HAP-1 (cell line): ENCODE results near the gene DDI1.

Experiments
- DNase-seq, 2 experiments: peaks; one replicate each; pipeline ENCODE4 v3.0.0-alpha.2; 2016 to 2020; ENCODE audit warnings: low spot score in 2 of 2
- H3K27me3 ChIP-seq: fragments of 250-450 bp; sonication (Bioruptor Pico); 2 replicates; pipeline ENCODE4 v1.5.1; 2020; ENCODE audit warnings: low read depth, mild to moderate bottlenecking, moderate library complexity
- H3K36me3 ChIP-seq: fragments of 250-450 bp; sonication (Bioruptor Pico); replicated peaks from 2 replicates; pipeline ENCODE4 v1.5.1; 2020; ENCODE audit warnings: mild to moderate bottlenecking
- H3K4me1 ChIP-seq: fragments of 250-450 bp; sonication (Bioruptor Pico); 2 replicates; pipeline ENCODE4 v1.5.1; 2020; ENCODE audit warnings: mild to moderate bottlenecking
- H3K4me3 ChIP-seq: fragments of 250-450 bp; sonication (Bioruptor Pico); 2 replicates; pipeline ENCODE4 v1.5.1; 2020; ENCODE audit warnings: mild to moderate bottlenecking, moderate library complexity
- H3K9me3 ChIP-seq: fragments of 250-450 bp; sonication (Bioruptor Pico); 2 replicates; pipeline ENCODE4 v1.5.1; 2020; ENCODE audit warnings: mild to moderate bottlenecking, moderate library complexity
- in situ Hi-C: fragments of 300-500 bp; cut with MboI; formaldehyde crosslinking; loops from 3 replicates; pipeline ENCODE4 v1.14.3; 2020; ENCODE audit warnings: low sequenced_read_pairs, inconsistent platforms, mixed read lengths

Gene DDI1

GRCh38 chr11:104036588-104036987 lies at the start of gene DDI1:
DDI1 (plus strand) TSS chr11:104036640; CDS start chr11:104036823, 183 bp downstream.
- no peaks in the 10 kb centered on the region for H3K36me3 ChIP-seq
- no peaks in the 10 kb centered on the region for H3K9me3 ChIP-seq
- no peak for DNase-seq
- H3K4me1 ChIP-seq = no peaks in the 10 kb centered on the region
- in situ Hi-C loops = no loop called here
- H3K4me3 ChIP-seq = no peak within 1 kb of the TSS
- peaks cover 7% of the 10 kb centered on the region; the same call in 1 of the 2 replicates for H3K27me3 ChIP-seq

GRCh38 chr11:103987629-103988594 lies 48.5 kb upstream of the DDI1 start:
- no peak overlapping the region for H3K4me3 ChIP-seq
- DNase-seq = no peak
- no peaks in the 10 kb centered on the region for H3K9me3 ChIP-seq
- in situ Hi-C loops = no loop called here
- H3K36me3 ChIP-seq = no peaks in the 10 kb centered on the region
- no peaks in the 10 kb centered on the region for H3K27me3 ChIP-seq
- H3K4me1 ChIP-seq = peaks cover 11% of the 10 kb centered on the region

GRCh38 chr11:103988595-103988969 lies 47.9 kb upstream of the DDI1 start:
- H3K36me3 ChIP-seq = no peaks in the 10 kb centered on the region
- no peak overlapping the region for H3K4me3 ChIP-seq
- no peaks in the 10 kb centered on the region for H3K9me3 ChIP-seq

GRCh38 chr11:103993507-103993906 lies 42.9 kb upstream of the DDI1 start:
- no peak for DNase-seq
- Histone ChIP-seq H3K9me3 (no peaks in the 10 kb centered on the region), H3K36me3 (no peaks in the 10 kb centered on the region), H3K27me3 (no peaks in the 10 kb centered on the region), H3K4me1 (peaks cover 8% of the 10 kb centered on the region), H3K4me3 (no peak overlapping the region)
- in situ Hi-C loops = no loop called here

More at GRCh38 chr11:103988595-103988969, 47.9 kb upstream of the DDI1 start:
- Histone ChIP-seq H3K4me1 (peaks cover 11% of the 10 kb centered on the region), H3K27me3 (no peaks in the 10 kb centered on the region)
- in situ Hi-C loops = no loop called here
- DNase-seq = peak; percentile 11 to 65

GRCh38 chr11:103994094-103994493 lies 42.3 kb upstream of the DDI1 start:
- H3K36me3 ChIP-seq = no peaks in the 10 kb centered on the region
- no peak for DNase-seq
- no peak overlapping the region for H3K4me3 ChIP-seq
- in situ Hi-C loops = no loop called here
- H3K9me3 ChIP-seq = no peaks in the 10 kb centered on the region
- H3K4me1 ChIP-seq = peaks cover 10% of the 10 kb centered on the region
- no peaks in the 10 kb centered on the region for H3K27me3 ChIP-seq

GRCh38 chr11:103994518-103994917 lies 41.9 kb upstream of the DDI1 start:
- Histone ChIP-seq H3K4me1 (peaks cover 12% of the 10 kb centered on the region), H3K36me3 (no peaks in the 10 kb centered on the region), H3K4me3 (no peak overlapping the region), H3K27me3 (no peaks in the 10 kb centered on the region), H3K9me3 (no peaks in the 10 kb centered on the region)
- no peak for DNase-seq
- in situ Hi-C loops = no loop called here

- in situ Hi-C loops = no loop called here
- Histone ChIP-seq H3K36me3 (no peaks in the 10 kb centered on the region), H3K27me3 (no peaks in the 10 kb centered on the region), H3K4me3 (no peak overlapping the region), H3K4me1 (peaks cover 13% of the 10 kb centered on the region), H3K9me3 (no peaks in the 10 kb centered on the region)
- DNase-seq = no peak
Observed at GRCh38 chr11:103995896-103996295, 40.5 kb upstream of the DDI1 start.

GRCh38 chr11:103997082-103997481 lies 39.4 kb upstream of the DDI1 start:
- no peak for DNase-seq
- H3K27me3 ChIP-seq = no peaks in the 10 kb centered on the region
- H3K9me3 ChIP-seq = no peaks in the 10 kb centered on the region
- H3K4me3 ChIP-seq = no peak overlapping the region
- in situ Hi-C loops = no loop called here
- H3K36me3 ChIP-seq = no peaks in the 10 kb centered on the region
- H3K4me1 ChIP-seq = peaks cover 13% of the 10 kb centered on the region

- Histone ChIP-seq H3K4me3 (no peak overlapping the region), H3K27me3 (no peaks in the 10 kb centered on the region), H3K4me1 (peaks cover 13% of the 10 kb centered on the region), H3K36me3 (no peaks in the 10 kb centered on the region), H3K9me3 (no peaks in the 10 kb centered on the region)
- in situ Hi-C loops = no loop called here
- DNase-seq = peak in 1 of 2 experiments; percentile 90
Observed at GRCh38 chr11:103998826-103999508, 37.5 kb upstream of the DDI1 start.

GRCh38 chr11:104000798-104001197 lies 35.6 kb upstream of the DDI1 start:
- peaks cover 13% of the 10 kb centered on the region for H3K4me1 ChIP-seq
- H3K9me3 ChIP-seq = no peaks in the 10 kb centered on the region
- H3K27me3 ChIP-seq = no peaks in the 10 kb centered on the region
- no peaks in the 10 kb centered on the region for H3K36me3 ChIP-seq
- no peak for DNase-seq
- in situ Hi-C loops = no loop called here
- H3K4me3 ChIP-seq = no peak overlapping the region

- Histone ChIP-seq H3K27me3 (no peaks in the 10 kb centered on the region), H3K4me1 (peaks cover 13% of the 10 kb centered on the region), H3K36me3 (no peaks in the 10 kb centered on the region), H3K9me3 (no peaks in the 10 kb centered on the region), H3K4me3 (no peak overlapping the region)
- DNase-seq = no peak
- in situ Hi-C loops = no loop called here
Observed at GRCh38 chr11:104001561-104002056, 34.8 kb upstream of the DDI1 start.

- no peaks in the 10 kb centered on the region for H3K36me3 ChIP-seq
- H3K27me3 ChIP-seq = no peaks in the 10 kb centered on the region
- no peak overlapping the region for H3K4me3 ChIP-seq
- H3K4me1 ChIP-seq = peaks cover 8% of the 10 kb centered on the region
- no peaks in the 10 kb centered on the region for H3K9me3 ChIP-seq
- no peak for DNase-seq
- in situ Hi-C loops = no loop called here
Observed at GRCh38 chr11:104003491-104003890, 32.9 kb upstream of the DDI1 start.

GRCh38 chr11:104005234-104005855 lies 31.1 kb upstream of the DDI1 start:
- Histone ChIP-seq H3K36me3 (no peaks in the 10 kb centered on the region), H3K27me3 (no peaks in the 10 kb centered on the region), H3K9me3 (no peaks in the 10 kb centered on the region), H3K4me1 (no peaks in the 10 kb centered on the region; the same call in none of the 2 replicates), H3K4me3 (no peak overlapping the region)
- in situ Hi-C loops = no loop called here
- no peak for DNase-seq
